Endothelial cell of umbilical vein (primary cell): Measurements from ENCODE around the gene WDR43. TPM values are rescaled to one million over a fixed set of nuclear protein-coding genes. Genes with fewer than 3 reads are reported as not detected.

Source experiments
- BruUV-seq: library from RNA; stranded (reverse); fragments of 400-500 nt; replicated peaks from 2 replicates; lab custom pipeline; 2021; lab: Mats Ljungman, UMichigan
- CTCF ChIA-PET: fragments of 300-600, 350-600 bp; sonication (Branson Sonifier 250); formaldehyde crosslinking; loops from one replicate; lab custom pipeline; 2021; ENCODE audit warnings: antibody characterized with exemption, inconsistent platforms; lab: Charles Lee
- POLR2A ChIA-PET: fragments of 300-600, 350-600 bp; sonication (Branson Sonifier 250); formaldehyde crosslinking; loops from one replicate; lab custom pipeline; 2021; ENCODE audit warnings: antibody characterized with exemption, inconsistent platforms; lab: Charles Lee
- DNase-seq: peaks from one replicate; pipeline ENCODE4 v3.0.0-alpha.2; 2011; ENCODE audit warnings: low read depth, low spot score
- FAIRE-seq: peaks from 2 replicates; lab custom pipeline; 2011; peaks lifted over from hg19 to GRCh38; lab: Jason Lieb, UNC
- H2AFZ ChIP-seq: 2 replicates; pipeline ENCODE4 v1.6.0; 2012; ENCODE audit warnings: low read depth, low read length, control low read depth, inconsistent platforms
- H3K27ac ChIP-seq: 2 replicates; pipeline ENCODE4 v1.5.1; 2011; ENCODE audit warnings: low read depth, mild to moderate bottlenecking, control low read depth, low read length, moderate library complexity; ENCODE audit not compliant: insufficient read depth
- H3K27me3 ChIP-seq, 2 experiments: 2 replicates each; pipeline versions ENCODE4 v1.6.0 to v1.6.1; 2011; ENCODE audit warnings: low read length in 2 of 2, mixed read lengths in 1 of 2; ENCODE audit not compliant: control insufficient read depth in 2 of 2, insufficient read depth in 2 of 2
- H3K36me3 ChIP-seq, 2 experiments: 2 replicates in 1 of 2; 3 replicates in 1 of 2; pipeline ENCODE4 v1.5.1; 2011; ENCODE audit warnings: low read length in 2 of 2, mild to moderate bottlenecking in 1 of 2, moderate library complexity in 1 of 2; ENCODE audit not compliant: control insufficient read depth in 2 of 2, insufficient read depth in 2 of 2; ENCODE audit errors: extremely low read depth in 1 of 2
- H3K4me1 ChIP-seq: 3 replicates; pipeline ENCODE4 v1.5.1; 2011; ENCODE audit warnings: mild to moderate bottlenecking, low read length; ENCODE audit not compliant: control insufficient read depth, insufficient read depth; ENCODE audit errors: extremely low read depth
- H3K4me2 ChIP-seq: 2 replicates; pipeline ENCODE4 v1.6.1; 2011; ENCODE audit warnings: low read length, control low read depth, mixed read lengths; ENCODE audit not compliant: insufficient read depth
- H3K4me3 ChIP-seq, 3 experiments: fragments of 200-600 bp in 1 of 3; sonication (generic), shearing (Covaris generic) in 1 of 3; replicated peaks in 1 of 3; 2 replicates each; pipeline ENCODE4 v1.5.1; 2011 to 2016; ENCODE audit warnings: control low read depth in 3 of 3, low read length in 3 of 3, mild to moderate bottlenecking in 2 of 3, inconsistent platforms in 1 of 3, low read depth in 1 of 3, moderate library complexity in 1 of 3; ENCODE audit not compliant: insufficient read depth in 1 of 3
- H3K79me2 ChIP-seq: 2 replicates; pipeline ENCODE4 v1.6.0; 2012; ENCODE audit warnings: low read length, inconsistent platforms; ENCODE audit not compliant: control insufficient read depth, insufficient read depth
- H3K9ac ChIP-seq: replicated peaks from 2 replicates; pipeline ENCODE3; 2011; ENCODE audit warnings: low read length, control low read depth; ENCODE audit not compliant: insufficient read depth; ENCODE audit errors: extremely low read depth
- H3K9me1 ChIP-seq: replicated peaks from 3 replicates; pipeline ENCODE4 v1.6.0; 2011; ENCODE audit warnings: mild to moderate bottlenecking, low read length; ENCODE audit not compliant: control insufficient read depth, insufficient read depth; ENCODE audit errors: extremely low read depth
- H3K9me3 ChIP-seq: replicated peaks from 2 replicates; pipeline ENCODE4 v1.5.1; 2012; ENCODE audit warnings: low read length, inconsistent platforms; ENCODE audit not compliant: control insufficient read depth, insufficient read depth
- H4K20me1 ChIP-seq: replicated peaks from 2 replicates; pipeline ENCODE3; 2011; ENCODE audit warnings: mild to moderate bottlenecking, low read length; ENCODE audit not compliant: control insufficient read depth, insufficient read depth; ENCODE audit errors: extremely low read depth
- CTCF ChIP-seq, 2 donors: IDR thresholded peaks; 1 replicate in 1 of 2; 2 replicates in 1 of 2; pipeline ENCODE4 v1.5.1; 2011; ENCODE audit warnings: low read length in 2 of 2, mild to moderate bottlenecking in 2 of 2, moderate library complexity in 2 of 2, control low read depth in 1 of 2, inconsistent platforms in 1 of 2, low read depth in 1 of 2; ENCODE audit not compliant: insufficient read depth in 1 of 2; ENCODE audit errors: extremely low read depth in 1 of 2
- EZH2 ChIP-seq: IDR thresholded peaks from 2 replicates; pipeline ENCODE4 v1.6.1; 2012; ENCODE audit warnings: borderline replicate concordance, low read depth, mild to moderate bottlenecking, moderate library complexity, low read length, inconsistent platforms; ENCODE audit not compliant: severe bottlenecking
- FOS ChIP-seq: IDR thresholded peaks from 2 replicates; pipeline ENCODE4 v1.6.1; 2011; ENCODE audit warnings: mild to moderate bottlenecking, low read length, moderate library complexity, borderline replicate concordance; ENCODE audit not compliant: insufficient read depth
- GATA2 ChIP-seq: IDR thresholded peaks from 2 replicates; pipeline ENCODE4 v1.7.0; 2011; ENCODE audit warnings: low read depth, mild to moderate bottlenecking, moderate library complexity, mixed read lengths, low read length; ENCODE audit not compliant: insufficient read length, insufficient read depth
- JUN ChIP-seq: IDR thresholded peaks from 2 replicates; pipeline ENCODE4 v1.6.1; 2011; ENCODE audit warnings: borderline replicate concordance, low read depth; ENCODE audit not compliant: insufficient read length, insufficient read depth
- MAX ChIP-seq: IDR thresholded peaks from 2 replicates; pipeline ENCODE4 v1.6.1; 2011; ENCODE audit not compliant: insufficient read depth, insufficient read length
- MYC ChIP-seq: IDR thresholded peaks from one replicate; pipeline ENCODE4 v1.6.1; 2011; ENCODE audit warnings: mild to moderate bottlenecking, low read depth, low read length
- POLR2A ChIP-seq: IDR thresholded peaks from 2 replicates; pipeline ENCODE4 v1.6.1; 2012; ENCODE audit warnings: low read depth, mild to moderate bottlenecking, control low read depth, low read length
- POLR2AphosphoS5 ChIP-seq: IDR thresholded peaks from 2 replicates; pipeline ENCODE4 v1.6.1; 2012; ENCODE audit warnings: low read depth, mild to moderate bottlenecking, control low read depth, low read length, moderate library complexity; ENCODE audit not compliant: insufficient read depth
- dilution Hi-C: fragments of 300-500 bp; cut with MboI; formaldehyde crosslinking; loops from one replicate; pipeline ENCODE4 v1.15.0; 2019; ENCODE audit warnings: low sequenced_read_pairs; ENCODE audit not compliant: extremely low pct_ligation_motif_present
- intact Hi-C: fragments of 100-400 bp; cut with micrococcal nuclease; formaldehyde crosslinking; loops from one replicate; pipeline ENCODE4 v1.10.0; 2022
- polyA plus RNA-seq, 4 experiments: library from polyadenylated mRNA; depleted of rRNA in 3 of 4; stranded (reverse) in 3 of 4; unstranded in 1 of 4; fragments of >200 nt; gene quantifications; 2 replicates each; pipeline versions ENCODE4 v1.2.1 to v1.2.3, GENCODE V29; 2011 to 2012; ENCODE audit warnings: missing spikeins in 1 of 4
- total RNA-seq: library from RNA; stranded (reverse); gene quantifications from 2 replicates; pipeline ENCODE4 v1.2.3, GENCODE V29; 2021

WDR43 gene
- total and polyA plus RNA-seq, 2 donors (not counting 3 experiments of a cell fraction or from before 2014, with no cell fraction given) = 23.7 to 60.6 TPM

DNA sequence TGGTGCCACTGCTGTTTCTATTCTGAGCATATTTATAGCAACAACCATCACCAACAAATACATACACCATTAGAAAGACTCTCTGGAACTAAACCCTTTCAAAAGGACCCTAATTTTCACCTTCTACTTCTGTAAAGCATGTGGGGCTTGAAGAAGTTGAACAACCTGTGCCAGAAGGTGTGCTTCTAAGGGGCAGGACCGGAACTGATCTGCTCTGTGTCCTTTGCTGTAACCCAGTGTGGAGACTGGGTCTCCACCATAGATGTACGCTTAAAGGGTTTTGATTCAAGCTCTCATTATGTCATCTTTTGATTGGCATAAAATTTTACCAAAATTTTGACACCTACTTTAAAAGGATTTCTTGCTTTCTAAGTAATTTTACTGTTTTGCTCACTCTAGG, 40.3 kb downstream of the WDR43 start:
- intact Hi-C loops = no loop called here
- peaks cover 39% of the 10 kb centered on the region for H3K79me2 ChIP-seq
- H3K4me2 ChIP-seq = no peak overlapping the region
- no peak overlapping the region for H3K4me3 ChIP-seq
- H3K27me3 ChIP-seq = no peaks in the 10 kb centered on the region
- no peak for TF ChIP-seq CTCF (IDR thresholded peaks at IDR 0.05; ENCODE audit: extremely low read depth in 1 of 2, insufficient read depth in 1 of 2, low read depth in 1 of 2, low read length in 2 of 2)
- no peak for TF ChIP-seq GATA2
- TF ChIP-seq EZH2 = no peak
- dilution Hi-C loops = no loop called here
- FAIRE-seq (no peak), DNase-seq (no peak)
- no peaks in the 10 kb centered on the region for H3K9me1 ChIP-seq
- peaks cover 8 to 28% of the 10 kb centered on the region in 2 experiments for H3K36me3 ChIP-seq
- ChIA-PET POLR2A (no interaction called here), CTCF (no interaction called here)
- no peaks in the 10 kb centered on the region for H3K9me3 ChIP-seq
- no peaks in the 10 kb centered on the region for H3K4me1 ChIP-seq
- no TSS peak for BruUV-seq
- no peaks in the 10 kb centered on the region for H4K20me1 ChIP-seq
- H2AFZ ChIP-seq = no peak overlapping the region
- H3K27ac ChIP-seq = no peak overlapping the region
- H3K9ac ChIP-seq = no peak overlapping the region

GRCh38 chr2:28941008-28941407, 46.5 kb downstream of the WDR43 start:
- no peak for FAIRE-seq

More at GRCh38 chr2:28941008-28941407, 46.5 kb downstream of the WDR43 start:
- no peaks in the 10 kb centered on the region for H3K27me3 ChIP-seq
- ChIA-PET POLR2A (no interaction called here), CTCF (no interaction called here)
- no TSS peak for BruUV-seq
- H3K4me3 ChIP-seq = no peak overlapping the region
- peaks cover 17 to 42% of the 10 kb centered on the region in 2 experiments for H3K36me3 ChIP-seq
- DNase-seq = no peak
- no peaks in the 10 kb centered on the region for H3K9me1 ChIP-seq
- H4K20me1 ChIP-seq = peaks cover 3% of the 10 kb centered on the region
- H3K4me1 ChIP-seq = no peaks in the 10 kb centered on the region
- no peak overlapping the region for H3K9ac ChIP-seq
- H3K27ac ChIP-seq = no peak overlapping the region
- no peaks in the 10 kb centered on the region for H3K9me3 ChIP-seq
- H3K79me2 ChIP-seq = peaks cover 12% of the 10 kb centered on the region
- H3K4me2 ChIP-seq = no peak overlapping the region
- intact Hi-C loops (no loop called here), dilution Hi-C loops (no loop called here)
- TF ChIP-seq GATA2 = no peak
- TF ChIP-seq MAX = no peak
- no peak for TF ChIP-seq CTCF (IDR thresholded peaks at IDR 0.05; ENCODE audit: extremely low read depth in 1 of 2, insufficient read depth in 1 of 2, low read depth in 1 of 2, low read length in 2 of 2)
- no peak for TF ChIP-seq EZH2
- TF ChIP-seq POLR2A = no peak
- TF ChIP-seq MYC = no peak
- TF ChIP-seq JUN = no peak
- no peak for TF ChIP-seq FOS
- TF ChIP-seq POLR2AphosphoS5 = no peak
- no peak overlapping the region for H2AFZ ChIP-seq
